Measurements from ENCODE around the gene SIPA1L3.

DNA sequence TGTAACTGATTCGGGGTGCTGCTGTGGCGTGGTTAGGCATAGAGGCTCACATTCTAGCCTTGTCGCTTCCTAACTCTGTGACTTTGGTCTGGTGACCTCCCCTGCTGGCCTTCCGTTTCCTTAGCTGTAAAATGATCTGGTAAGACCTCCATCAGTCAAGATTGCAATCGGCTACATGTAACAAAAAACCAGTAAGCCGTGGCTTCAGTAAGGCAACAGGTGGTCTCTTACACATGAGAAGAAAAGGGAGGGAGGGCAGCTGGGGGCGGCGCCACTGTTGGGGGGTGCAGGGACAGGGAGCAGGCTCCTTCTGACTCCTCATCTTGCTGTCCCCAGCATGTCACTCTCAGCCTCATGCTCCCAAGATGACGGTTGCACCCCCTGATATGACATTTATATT is 148.0 kb downstream of the SIPA1L3 start:
- TF ChIP-seq, protein P1, sequence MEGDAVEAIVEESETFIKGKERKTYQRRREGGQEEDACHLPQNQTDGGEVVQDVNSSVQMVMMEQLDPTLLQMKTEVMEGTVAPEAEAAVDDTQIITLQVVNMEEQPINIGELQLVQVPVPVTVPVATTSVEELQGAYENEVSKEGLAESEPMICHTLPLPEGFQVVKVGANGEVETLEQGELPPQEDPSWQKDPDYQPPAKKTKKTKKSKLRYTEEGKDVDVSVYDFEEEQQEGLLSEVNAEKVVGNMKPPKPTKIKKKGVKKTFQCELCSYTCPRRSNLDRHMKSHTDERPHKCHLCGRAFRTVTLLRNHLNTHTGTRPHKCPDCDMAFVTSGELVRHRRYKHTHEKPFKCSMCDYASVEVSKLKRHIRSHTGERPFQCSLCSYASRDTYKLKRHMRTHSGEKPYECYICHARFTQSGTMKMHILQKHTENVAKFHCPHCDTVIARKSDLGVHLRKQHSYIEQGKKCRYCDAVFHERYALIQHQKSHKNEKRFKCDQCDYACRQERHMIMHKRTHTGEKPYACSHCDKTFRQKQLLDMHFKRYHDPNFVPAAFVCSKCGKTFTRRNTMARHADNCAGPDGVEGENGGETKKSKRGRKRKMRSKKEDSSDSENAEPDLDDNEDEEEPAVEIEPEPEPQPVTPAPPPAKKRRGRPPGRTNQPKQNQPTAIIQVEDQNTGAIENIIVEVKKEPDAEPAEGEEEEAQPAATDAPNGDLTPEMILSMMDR (IDR thresholded peaks at IDR 0.05; ENCODE audit: low read depth, low read length), result no peak
- no peak for TF ChIP-seq POLR2A (IDR thresholded peaks at IDR 0.05; ENCODE audit: extremely low read depth, insufficient read length)
- TF ChIP-seq, protein P2, sequence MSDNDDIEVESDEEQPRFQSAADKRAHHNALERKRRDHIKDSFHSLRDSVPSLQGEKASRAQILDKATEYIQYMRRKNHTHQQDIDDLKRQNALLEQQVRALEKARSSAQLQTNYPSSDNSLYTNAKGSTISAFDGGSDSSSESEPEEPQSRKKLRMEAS (IDR thresholded peaks at IDR 0.05; ENCODE audit: low read depth, low read length), result no peak; the same call in 1 of the 2 replicates

Measured in NB4 (cell line).